GM18519 (cell line): ENCODE results near the gene CHRFAM7A.
"Not testable (repeated sequence)": the region's sequence is repeated elsewhere in the genome, so short reads cannot be mapped to it uniquely, and the experiment has no call there.

Source experiments
- ATAC-seq: cut with Tn5 transposase; IDR thresholded peaks from one replicate; pipeline ENCODE4 v1.9.1; 2021; ENCODE audit warnings: mild to moderate bottlenecking, moderate library complexity; ENCODE audit not compliant: unreplicated experiment, low FRiP score

The CHRFAM7A gene

DNA sequence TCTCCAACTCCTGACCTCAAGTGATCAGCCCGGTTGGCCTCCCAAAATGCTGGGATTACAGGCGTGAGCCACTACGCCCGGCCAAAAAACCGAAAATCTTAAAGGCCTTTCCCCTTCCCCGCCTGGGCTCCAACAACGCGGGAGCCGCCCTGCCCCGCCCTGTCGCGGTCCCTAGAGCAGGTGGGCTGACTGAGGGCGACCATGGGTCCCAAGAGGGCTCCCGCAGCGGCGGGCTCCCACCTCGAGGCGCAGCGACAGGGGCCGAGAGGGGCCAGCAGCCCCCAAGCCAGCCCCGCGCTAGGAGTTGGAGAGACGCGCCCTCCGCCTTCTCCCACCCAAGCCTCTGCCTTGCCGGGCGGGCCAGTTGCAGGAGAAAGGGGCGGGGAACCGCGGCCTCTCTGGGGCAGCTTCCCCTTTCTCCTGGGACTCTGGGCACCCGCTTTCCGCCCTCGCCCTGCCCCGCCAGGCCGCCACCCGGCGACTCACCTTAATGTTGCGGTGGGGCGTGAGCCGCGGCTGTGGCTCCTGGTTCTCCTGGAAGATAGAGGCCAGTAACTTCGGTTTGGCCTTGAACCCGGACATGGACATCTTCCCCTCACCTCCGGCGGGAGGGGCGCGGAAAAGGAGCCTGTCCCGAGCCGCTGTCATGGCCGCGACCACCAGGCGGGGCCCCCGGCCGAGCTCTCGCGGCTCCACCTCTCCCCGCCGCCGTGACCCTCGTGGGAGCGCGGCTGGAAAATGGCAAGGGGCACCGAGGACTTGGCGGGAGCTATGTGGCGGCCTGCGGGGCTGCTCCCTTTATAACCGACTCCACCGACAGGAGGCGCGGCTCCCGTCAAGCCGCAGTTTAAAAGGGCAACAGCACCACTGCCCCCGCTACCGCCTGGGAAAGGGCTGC lies at the start of gene CHRFAM7A:
Gene CHRFAM7A, minus strand, starts transcription at position 775 of the 898 bp plus-strand sequence. CDS start 10,189 bp downstream, outside the sequence.
- not testable (repeated sequence) for ATAC-seq

DNA sequence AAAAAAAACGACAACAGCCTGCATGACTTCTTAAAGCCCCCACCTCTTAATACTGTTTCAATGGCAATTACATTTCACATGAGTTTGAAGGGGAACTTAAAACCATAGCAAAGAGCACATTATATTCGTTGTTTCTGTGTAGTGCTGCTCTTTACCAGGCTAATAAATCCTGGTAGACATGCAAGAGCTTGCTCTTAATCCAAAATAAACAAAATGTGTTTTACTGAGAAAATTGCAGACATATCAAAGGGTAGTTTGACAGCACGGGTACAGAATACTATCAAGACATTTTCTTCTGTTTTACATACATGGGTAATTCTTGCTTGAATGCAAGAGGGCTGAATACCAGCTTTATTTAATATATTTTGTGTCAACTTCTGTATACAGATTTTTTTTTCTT lies 45.0 kb upstream of the CHRFAM7A start:
- ATAC-seq: not testable (repeated sequence)

DNA sequence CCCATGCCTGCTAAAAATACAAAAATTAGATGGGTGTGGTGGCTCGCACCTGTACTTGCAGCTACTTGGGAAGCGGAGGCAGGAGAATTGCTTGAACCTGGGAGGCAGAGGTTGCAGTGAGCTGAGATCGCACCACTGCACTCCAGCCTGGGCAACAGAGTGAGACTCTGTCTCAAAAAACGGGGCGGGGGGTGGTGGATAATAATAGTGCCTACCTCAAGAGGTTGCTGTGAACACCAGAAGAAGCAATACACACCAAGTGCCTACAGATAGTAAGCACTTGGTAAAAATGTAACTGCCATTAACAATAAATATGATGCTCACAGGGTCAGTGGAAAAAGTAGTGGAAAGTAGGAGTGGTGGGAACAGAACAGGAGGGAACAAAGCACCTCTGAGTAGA lies 42.5 kb upstream of the CHRFAM7A start:
- ATAC-seq: not testable (repeated sequence)

DNA sequence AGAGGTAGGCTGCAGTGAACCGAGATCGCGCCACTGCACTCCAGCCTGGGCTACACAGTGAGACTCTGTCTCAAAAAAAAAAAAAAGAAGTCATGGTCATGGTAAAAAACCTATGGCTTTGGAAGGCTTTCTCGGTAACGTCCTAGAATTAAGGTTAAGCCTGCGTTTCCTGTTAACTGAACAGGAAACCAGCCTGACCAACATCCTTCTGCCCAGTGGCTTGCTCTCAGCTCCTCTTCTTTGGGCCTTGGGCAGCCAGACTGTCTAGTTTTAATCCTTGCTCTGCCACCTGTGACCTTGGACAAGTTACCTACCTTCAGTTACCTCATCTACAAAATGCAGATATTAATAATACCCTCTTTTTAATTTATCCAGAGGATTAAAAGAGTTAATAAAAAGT lies 27.4 kb upstream of the CHRFAM7A start:
- not testable (repeated sequence) for ATAC-seq

DNA sequence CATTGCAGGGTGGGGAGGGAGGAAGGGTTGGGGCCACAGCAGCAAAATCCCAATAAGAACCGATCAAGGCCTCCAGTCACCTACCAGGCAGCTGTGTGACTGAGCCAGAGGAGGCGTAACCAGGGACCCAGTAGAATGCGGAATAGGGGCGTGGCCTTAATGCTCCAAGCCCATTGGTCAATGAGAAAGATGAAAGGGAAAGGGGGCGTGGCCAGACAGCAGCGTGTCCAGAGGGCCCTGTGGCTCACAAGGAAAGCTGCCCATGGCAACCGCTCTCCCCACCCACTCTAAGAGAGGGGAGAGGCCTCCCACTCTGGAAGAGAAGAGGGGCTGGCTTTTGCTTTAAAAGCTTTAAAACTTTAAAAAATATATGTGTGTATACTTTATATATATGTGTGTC lies 20.8 kb upstream of the CHRFAM7A start, which contains the start of gene GOLGA8R:
Gene GOLGA8R, minus strand, starts transcription at position 101 of the 400 bp plus-strand sequence. Its CDS starts 98 bp downstream, at position 3.
- ATAC-seq: not testable (repeated sequence)

DNA sequence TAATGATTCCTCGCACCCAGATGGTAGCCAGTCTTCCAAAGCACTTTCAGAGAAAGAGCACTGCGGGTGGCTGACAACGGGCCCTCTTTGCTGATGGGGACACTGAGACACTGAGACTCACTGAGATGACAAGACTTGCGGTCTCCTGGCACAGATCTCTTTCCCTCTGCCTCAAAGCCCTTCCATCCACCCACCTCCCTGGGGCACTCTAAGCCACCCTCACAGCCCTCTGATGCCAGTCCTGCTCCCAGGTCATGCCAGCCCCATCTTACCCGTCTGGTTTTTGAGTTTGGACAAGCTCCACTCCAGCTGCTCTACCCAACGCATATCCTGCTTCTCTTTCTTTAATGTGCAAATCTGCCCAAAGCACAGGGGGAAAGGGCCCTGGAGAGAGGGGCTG lies 14.3 kb upstream of the CHRFAM7A start:
- ATAC-seq: not testable (repeated sequence)

DNA sequence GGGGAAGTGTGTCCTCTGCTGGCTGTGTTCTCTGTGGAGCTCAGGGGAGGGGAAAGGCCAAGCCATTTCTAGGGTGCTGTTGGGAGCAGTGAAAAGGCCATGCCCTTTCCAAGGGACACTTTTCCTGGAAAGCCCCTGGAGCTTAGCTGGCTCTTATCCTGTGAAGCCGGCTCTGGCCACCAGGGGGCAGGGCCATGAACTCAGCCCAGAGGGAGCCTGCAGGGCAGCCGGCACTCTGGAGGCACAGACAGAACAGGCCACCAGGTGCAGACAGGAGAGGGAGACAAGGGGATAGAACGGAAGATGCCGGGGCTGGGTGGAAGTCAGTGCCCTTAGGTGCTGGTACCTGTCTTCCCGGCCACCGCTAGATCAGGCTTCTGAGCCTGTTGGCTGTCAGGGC lies 5.6 kb upstream of the CHRFAM7A start:
- ATAC-seq: not testable (repeated sequence)

DNA sequence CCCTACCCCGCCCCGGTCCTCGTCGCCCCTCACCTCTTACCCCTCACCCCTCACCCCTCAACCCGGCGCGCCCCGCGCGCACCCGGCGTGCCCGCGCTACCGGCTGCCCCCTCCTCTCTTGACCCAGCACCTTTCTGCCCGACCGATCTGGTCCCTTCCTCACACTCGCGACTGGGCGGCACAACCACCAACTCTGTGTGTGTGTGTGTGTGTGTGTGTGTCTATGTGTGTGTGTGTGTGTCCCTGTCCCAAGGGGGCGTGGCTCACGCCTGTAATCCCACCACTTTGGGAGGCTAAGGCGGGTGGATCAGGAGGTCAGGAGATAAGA lies 288 bp upstream of the CHRFAM7A start:
- not testable (repeated sequence) for ATAC-seq

DNA sequence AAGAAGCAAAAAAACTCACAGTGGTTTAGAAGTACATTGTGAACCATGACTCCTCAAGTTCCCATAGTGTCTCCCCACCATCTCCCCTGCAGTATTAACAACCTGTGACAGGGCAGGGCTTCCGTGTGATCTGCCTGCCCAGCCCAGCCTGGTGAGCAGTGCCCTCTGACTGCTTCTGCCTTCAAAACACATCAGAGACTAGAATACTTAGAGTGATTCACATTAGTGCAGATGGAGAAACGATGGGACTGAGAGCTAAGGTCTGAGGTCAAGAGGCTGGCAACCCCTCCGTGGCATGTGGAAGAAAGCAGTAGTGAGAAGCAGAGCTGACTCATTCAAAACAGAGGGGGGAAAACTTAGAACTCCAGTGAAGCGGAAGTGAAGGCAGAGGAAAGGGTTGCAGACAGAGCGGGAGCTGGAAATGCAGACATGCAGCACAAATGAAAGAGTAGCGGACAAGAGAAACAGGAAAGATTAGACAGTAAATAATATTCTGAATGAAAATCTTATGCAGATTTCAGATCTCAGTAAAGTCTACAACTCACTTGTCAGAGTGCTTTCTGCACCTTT lies 6.9 kb downstream of the CHRFAM7A start:
- not testable (repeated sequence) for ATAC-seq

DNA sequence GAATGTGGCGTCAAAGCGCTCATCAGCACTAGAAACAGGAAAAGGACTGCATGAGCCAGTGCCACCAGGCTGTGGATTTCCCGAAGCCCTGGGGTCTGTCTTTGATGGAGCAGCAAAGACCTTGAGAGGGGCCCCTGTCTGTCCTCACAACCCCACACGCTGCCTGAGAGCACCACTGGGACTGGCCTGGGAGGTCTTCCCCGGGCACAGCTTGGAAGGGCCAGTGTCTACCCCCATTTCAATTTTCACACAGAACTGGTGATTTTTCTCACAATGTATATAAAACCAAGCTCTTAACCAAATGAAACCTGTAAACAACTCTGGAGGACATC lies 16.3 kb downstream of the CHRFAM7A start:
- ATAC-seq: not testable (repeated sequence)

DNA sequence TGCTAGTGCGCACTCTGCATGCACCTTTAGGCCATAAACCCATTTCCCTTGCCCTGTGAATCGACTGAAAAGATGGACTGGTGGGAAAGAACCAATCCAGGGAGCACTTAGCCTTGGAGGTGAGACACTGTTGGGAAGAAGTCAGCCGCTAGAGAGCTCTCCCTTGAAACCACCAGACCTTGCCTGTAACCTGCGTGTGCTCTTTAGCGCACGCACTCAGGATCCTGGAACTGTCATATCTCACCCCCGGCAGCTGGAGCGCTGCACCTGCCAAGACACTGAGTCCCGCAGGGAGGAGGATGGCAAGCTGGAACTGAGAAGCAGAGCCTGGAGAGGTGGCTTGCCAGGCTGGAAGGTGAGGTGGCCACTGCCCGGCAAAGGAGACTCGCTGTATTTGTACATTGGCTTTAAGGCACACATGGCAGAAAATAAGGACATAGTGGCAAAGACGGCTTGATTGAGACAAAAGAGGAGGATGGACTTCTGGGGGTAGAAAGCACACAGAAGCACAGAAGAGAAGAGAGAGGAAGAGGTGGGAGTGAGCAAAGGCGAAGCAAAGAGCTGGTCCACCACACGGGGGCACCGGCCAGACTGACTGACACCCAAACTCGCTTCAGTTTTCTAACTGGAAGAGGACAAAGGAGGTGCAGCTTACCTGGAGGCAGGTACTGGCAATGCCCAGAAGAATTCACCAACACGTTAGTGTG lies 16.8 kb downstream of the CHRFAM7A start:
- ATAC-seq: not testable (repeated sequence)

DNA sequence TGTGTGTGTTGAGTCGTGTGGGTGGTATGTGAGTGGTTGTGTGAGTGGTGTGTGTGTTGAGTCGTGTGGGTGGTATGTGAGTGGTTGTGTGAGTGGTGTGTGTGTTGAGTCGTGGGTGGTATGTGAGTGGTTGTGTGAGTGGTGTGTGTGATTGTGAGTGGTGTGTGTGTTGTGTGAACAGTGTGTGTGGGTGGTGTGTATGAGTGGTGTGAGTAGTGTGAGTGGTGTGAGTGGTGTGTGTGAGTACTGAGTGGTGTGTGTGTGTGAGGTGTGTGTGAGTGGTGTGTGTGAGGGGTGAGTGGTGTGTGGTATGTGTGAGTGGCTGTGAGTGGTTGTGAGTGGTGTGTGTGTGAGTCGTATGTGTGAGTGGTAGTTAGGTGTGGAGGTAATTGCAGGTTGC lies 17.5 kb downstream of the CHRFAM7A start:
- ATAC-seq: not testable (repeated sequence)

DNA sequence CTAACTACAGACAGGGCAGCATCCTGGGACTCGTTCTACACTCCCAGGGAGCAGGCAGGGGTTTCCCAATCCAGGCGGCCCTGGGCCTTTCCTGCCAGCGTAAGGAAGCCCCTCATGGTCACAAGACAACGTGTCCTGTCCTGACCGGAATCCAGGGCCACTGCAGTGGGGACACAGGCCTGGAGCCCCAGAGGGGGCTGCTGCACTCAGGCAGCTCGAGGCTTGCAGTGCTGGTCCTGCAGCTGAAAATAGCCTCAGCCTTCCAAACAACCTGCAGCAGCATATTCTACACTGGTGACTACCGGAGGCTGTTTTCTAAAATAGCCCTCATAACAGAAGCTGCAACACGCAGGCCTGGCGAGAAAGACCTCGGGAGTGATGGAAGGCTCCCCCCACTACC lies 18.5 kb downstream of the CHRFAM7A start:
- not testable (repeated sequence) for ATAC-seq

DNA sequence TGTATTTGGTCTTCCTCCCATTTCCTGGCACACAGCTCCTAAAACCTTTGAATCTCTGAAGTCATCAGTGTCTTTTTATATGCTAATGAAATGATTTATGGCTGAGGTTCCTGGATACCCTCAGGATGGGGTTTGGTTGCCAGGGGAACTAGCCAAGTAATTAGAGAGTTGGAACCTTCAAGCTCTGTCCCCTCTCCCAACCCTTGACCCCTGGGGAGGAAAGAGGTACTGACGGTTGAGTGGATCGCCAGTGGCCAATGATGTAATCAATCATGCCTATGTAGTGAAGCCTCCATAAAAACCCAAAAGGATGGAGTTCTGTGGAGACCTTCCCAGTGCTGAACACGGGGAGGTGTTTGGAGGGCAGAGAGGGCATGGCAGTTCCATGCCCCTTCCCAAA lies 25.1 kb downstream of the CHRFAM7A start:
- ATAC-seq: not testable (repeated sequence)

DNA sequence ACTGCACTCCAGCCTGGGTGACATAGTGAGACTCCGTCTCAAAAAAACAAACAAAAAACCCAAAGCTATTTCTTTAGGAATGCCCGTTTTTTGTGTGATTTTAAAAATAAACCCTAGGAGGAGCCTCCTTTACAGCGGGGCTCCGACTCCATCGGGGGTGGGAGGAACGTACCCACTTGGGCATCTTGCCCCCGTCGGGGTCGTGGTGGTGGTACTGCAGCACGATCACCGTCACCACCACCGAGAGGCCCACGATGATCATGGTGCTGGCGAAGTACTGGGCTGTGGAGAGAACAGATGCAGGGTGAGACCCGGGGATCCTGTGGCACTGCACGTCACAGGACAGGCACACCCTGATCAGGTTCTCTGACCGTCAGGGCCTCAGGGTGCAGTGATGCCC lies 26.1 kb downstream of the CHRFAM7A start:
- not testable (repeated sequence) for ATAC-seq

DNA sequence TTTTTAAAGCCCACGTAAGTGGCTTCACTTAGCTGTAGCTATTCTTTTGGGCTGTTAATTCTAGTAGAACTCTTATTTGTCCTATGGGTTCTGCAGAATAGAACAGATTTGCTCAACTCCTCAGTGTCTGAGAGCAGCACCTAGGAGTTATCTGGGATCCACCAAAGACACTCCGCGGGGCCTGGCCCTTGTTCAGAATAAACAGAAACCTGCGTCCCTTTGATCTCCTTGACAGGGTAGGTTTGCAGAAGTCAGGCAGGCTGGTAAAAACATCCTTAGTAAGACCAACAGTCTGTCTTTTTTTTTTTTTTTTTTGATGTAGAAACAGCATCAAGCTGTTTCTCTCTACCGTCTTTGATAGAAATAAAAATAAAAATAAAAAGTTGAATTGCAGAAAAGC lies 31.9 kb downstream of the CHRFAM7A start:
- ATAC-seq: not testable (repeated sequence)

DNA sequence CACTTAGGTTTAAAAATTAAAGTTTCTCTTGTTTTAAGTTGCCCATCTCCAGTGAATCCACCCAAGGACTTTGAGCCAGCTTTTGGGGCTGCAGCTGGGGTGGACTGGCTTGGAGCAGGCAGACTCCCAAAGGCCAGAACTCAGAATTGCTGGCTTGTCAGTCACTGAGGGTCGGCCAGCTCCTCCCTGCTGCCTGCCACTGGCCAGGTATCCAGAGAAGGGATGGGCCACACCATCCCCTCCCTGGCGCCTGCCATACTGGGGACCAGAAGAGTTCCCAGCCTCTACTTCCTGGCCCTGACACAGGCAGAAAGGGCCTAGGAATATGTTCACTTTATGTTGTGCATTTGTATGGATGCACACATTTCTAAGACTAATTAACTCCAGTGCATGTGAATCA lies 32.4 kb downstream of the CHRFAM7A start:
- not testable (repeated sequence) for ATAC-seq

DNA sequence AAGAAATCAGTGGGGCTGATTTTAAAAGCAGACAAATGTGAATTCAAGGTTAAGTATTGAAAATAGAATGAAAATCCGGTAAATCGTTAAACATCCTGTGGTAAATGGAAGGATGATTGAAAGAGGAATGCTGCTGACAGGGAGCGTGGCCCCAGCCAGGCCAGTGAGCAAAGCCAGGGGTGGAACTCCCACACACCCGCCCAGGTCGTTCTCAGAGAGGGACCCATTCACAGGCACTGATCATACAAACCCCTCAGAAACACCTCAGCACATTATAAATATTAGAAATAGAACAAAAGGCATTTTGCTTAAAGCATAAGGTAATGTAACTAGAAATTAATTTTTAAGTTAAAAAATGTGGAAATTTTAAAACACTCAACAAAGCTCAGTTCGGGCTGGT lies 38.3 kb downstream of the CHRFAM7A start:
- not testable (repeated sequence) for ATAC-seq

DNA sequence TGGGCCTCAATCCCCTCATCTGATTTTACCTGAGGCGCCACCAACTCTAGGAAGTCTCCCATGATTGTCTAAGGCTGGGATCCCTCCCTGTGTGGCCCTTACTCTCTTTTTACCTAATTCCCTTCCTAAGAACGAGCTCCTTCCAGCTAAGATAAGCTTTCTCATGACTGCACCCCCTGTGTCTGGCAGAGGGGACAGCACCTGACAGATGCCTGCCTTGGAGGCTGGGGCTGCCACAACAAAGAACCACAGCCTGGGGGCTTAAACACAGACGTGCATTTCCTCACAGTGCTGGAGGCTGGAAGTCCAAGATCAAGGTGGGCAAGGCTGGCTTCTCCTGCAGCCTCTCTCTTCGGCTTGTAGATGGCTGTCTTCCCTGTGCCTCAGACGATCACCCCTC lies 43.5 kb downstream of the CHRFAM7A start:
- not testable (repeated sequence) for ATAC-seq

DNA sequence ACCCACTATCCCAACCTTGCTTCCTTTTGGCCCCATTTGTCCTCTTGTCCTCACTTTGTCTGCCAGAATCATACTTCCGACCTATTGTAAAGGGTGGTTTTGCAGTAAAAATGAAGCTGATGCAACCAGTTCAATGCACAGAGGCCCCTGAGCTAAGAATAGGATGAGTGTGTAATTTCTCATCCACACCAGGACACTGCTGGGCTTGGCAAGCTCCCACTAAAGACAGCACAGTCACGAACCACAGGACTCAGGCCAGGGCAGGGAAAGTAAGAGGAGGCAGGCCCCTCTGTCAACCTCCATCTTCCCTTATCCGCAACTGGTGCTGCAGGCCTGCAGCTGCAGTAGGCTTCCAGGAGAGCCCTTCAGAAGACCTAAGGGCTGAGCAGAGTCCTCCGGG lies 56.8 kb downstream of the CHRFAM7A start:
- not testable (repeated sequence) for ATAC-seq

DNA sequence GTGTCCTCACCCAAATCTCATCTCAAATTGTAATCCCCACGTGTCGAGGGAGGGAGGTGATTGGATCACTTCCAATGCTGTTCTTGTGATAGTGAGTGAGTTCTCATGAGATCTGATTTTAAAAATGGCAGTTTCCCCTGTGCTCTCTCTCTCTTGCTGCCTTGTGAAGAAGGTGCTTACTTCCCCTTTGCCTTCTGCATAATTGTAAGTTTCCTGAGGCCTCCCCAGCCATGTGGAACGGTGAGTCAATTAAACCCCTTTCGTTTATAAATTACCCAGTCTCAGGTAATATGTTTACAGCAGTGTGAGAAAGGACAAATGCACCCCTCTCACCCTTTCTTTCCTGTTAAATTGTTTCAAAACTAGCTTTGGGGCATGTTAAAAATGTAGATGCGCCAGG lies 59.2 kb downstream of the CHRFAM7A start:
- ATAC-seq: peak; percentile 54
